Pons (tissue), 1 donor: Measurements from ENCODE around the gene LSM3.

Source experiments
- DNase-seq: peaks from one replicate; pipeline ENCODE4 v3.0.0-alpha.2; 2016; ENCODE audit warnings: low spot score

The LSM3 gene

GRCh38 chr3:14200841-14201240 is 22.2 kb downstream of the LSM3 start:
- DNase-seq = no peak

GRCh38 chr3:14201940-14202684 is 23.5 kb downstream of the LSM3 start:
- DNase-seq = no peak

DNA sequence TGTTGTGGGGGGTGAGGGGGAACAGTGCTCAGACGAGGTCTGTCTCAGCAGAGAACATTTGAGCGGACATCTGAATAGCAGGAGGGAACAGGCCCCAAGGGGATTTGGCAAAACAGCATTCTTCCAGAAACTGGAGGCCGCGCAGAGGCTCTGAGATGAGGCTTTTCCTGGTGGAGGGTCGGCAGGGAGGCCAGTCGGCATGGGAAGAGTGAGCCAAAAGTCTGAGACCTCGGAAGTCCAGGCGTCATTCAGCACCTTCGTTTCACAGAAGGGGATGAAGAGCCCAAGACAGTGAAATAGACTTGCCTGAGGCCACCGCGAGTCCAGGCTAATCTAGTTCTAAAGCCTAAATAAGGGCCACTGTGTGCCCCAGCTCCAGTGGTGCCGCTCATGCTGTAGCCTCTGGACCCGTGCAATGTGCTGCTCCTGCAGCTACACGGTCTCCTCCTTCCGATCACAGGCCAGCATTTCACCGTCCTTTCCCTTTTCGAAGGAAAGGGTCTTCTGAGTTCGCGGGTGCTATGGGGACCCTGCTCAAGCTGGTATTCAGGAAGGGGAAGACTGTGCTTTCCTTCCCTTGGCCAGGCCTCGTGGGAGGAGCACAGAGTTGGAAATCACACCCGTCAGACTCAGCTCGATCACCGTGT is 24.4 kb downstream of the LSM3 start:
- no peak for DNase-seq

- peak; percentile 90 for DNase-seq
Measured at GRCh38 chr3:14203521-14204079, 25.0 kb downstream of the LSM3 start.

DNA sequence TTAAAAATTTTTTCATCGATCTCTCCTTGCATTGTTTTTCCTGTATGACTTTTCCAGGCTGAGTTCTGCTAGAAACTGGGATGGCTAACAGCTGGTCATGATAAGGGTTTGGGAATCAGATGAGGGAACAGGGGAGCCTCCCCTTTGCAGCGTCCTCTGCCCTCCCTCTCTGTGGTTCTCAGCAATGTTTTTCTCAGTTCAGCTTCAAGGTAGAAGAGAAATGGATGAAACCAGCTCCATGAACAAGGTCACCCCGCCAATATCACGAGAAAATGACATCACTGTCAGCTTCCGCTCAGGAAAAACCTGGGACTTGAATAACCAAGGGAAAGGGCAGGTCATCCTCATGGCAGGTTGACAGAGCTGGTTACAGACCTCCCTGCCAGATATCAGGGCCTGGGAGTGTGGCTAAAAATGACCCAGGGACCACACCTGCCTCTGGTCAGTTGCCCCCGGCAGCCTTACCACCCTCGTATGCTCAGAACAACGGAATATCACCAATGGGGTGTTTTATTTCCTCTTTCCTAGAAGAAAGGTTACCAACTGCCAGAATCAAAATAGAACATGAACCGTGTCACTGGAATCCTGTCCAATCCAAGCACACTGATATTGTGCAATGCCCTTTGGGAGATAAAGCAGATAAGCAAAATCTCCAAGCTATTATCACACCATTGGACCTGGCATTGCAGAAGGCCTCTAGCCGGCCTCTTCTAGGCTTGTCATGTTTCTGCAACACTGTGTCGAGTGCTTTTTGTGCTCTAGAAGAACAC is 26.1 kb downstream of the LSM3 start:
- DNase-seq = no peak

DNA sequence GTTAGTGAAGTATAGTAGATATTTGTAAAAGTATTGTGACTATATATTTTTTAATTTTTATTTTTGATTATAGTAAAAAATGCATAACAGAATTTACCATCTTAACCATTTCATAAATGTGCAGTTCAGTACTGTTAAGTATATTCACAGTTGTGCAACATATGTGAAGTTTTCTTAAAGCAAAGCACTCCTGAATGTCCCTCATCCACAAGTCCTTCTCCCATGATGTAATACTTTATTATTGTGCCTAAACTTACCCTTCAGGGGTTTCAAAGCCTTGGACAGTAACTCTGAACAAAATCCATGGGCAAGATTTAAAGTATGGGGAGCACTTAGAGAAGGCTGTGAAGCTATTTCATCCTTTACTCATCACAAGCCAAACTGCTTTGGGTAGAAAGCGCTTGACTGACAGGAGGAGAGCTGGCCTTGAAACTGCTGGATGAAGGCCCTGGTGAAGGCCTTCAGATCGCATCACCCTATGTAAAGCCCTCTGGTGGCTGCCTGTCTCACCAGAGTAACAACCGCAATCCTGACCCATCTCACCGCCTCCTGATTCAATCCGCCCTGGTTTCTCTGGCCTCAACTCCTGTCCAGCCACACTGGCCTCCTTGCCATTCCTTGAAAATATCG is 28.0 kb downstream of the LSM3 start:
- DNase-seq = no peak

DNA sequence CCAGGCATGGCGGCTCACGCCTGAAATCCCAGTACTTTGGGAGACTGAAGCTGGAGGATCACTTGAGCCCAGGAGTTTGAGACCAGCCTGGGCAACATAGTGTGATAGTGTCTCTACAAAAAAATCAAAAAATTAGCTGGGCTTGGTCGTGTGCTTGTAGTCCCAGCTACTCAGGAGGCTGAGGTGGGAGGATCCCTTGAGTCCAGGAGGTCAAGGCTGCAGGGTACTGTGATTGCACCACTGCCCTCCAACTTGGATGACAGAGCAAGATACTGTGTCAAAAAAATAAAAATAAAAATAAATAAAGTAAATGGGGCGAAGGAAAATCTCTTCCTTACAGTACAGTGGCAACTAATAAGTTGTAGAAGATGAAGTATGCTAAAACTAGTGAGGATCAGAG is 29.6 kb downstream of the LSM3 start:
- no peak for DNase-seq

GRCh38 chr3:14208977-14209394 is 30.4 kb downstream of the LSM3 start:
- no peak for DNase-seq

DNA sequence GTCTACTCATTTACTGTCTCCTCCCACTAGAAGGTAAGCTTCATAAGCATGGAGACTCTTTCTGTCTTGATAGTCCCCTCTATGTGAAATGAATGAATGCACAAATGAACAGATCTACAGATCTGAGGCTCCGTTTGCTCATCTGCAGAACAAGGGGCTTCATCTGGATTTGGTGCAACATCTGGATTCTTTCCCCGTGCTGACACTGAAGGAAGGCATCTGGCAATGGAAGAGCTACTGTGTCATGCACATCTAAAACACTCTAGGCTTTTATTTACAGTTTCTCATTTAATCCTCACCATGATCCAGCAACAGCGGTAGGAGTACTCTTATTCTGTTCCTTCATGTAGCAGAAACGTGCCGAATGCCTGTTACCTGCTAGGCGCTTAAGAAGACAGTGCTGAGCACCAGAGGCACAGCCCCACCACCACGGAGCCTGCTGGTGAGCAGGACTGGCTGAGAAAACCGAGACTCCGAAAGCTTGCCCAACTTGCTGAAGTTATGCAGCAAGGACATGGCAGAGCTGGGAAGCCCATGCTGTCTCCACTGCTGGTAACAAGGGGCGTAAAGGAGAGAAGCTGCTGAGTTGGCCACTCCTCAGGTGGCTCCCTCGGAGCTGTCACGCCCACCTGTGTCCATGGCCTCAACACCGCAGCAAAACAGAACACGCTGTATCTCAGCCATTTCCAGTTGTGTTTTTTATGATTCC is 31.1 kb downstream of the LSM3 start:
- no peak for DNase-seq

GRCh38 chr3:14210290-14210688 is 31.7 kb downstream of the LSM3 start:
- DNase-seq = no peak

- no peak for DNase-seq
Measured at GRCh38 chr3:14210843-14211594, 32.4 kb downstream of the LSM3 start.

DNA sequence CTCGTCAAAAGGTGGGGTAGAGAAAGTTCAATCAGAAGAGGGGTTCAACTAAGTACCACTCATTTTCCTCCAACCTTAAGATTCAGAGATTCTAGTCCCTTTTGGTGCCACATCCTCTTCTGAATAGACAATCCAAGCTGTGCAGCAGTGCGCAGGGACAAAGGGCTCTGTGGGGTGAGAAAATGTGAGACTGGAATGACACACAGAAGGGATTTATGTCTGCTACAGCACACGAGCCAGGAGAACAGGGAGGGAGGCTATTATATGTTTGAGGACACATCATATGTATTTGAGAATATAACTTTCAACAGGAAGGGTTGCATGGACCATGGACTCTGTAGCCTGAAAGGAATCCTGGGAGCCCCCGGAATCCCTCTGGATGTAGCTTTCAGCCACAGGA is 33.0 kb downstream of the LSM3 start:
- peak; percentile 55 for DNase-seq

DNA sequence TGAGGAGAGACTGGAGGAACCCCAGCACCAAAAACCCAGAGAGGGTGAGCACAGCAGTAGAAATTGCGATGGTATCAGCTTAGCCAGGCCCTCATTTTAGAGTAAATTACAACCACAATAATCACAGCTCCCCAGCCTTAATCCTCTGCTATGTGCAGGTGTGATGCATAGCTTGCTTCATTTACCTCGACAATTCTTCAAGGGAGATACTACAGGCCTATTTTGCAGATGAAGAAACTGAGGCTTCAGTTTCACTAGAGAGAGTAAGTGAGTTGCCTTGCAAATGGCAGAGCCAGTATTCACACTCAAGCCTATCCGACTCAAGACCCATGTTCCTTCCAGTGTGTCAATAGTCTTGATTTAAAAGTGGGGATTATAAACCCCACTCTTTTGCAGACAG is 33.4 kb downstream of the LSM3 start:
- no peak for DNase-seq

- no peak for DNase-seq
Measured at GRCh38 chr3:14213066-14213774, 34.6 kb downstream of the LSM3 start.

GRCh38 chr3:14214764-14215163 is 36.1 kb downstream of the LSM3 start:
- no peak for DNase-seq

DNA sequence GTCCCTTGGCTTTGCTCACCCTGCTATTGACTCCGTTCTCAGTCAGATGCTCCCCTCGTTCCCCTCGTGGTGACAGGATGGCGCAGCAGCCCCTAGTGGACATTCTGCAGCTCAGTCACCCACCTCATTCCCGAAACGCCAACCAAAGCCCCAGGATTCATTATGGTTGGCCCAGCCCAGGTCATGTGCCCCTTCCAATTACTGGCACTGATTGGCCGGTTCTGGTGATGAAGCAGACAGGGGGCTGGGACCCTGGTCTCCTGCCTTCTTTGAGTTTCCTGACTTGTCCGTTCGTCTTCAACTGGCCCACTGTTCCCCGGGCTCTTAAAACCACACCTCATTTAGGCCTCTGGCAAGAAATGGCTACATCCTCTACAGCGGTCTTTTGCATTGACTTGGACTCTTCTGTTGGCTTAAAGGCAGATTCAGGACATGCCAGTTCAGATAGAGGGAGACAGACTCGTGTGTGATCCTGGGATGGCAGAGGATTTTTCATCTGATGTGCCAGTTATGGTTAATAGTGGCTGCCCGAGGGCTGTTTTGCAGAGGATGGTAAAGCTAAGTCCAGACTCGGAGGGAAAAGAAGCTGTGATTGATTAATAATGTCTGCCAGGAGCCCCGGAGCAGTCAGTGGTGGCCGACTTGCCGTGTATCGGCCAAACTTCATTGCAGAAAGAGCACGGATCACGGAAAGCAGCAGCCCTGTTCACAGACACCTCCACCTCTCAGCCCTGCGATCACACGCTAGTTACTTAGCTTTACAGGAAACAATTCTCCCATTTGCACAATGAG is 37.8 kb downstream of the LSM3 start:
- peak; percentile 88 for DNase-seq

DNA sequence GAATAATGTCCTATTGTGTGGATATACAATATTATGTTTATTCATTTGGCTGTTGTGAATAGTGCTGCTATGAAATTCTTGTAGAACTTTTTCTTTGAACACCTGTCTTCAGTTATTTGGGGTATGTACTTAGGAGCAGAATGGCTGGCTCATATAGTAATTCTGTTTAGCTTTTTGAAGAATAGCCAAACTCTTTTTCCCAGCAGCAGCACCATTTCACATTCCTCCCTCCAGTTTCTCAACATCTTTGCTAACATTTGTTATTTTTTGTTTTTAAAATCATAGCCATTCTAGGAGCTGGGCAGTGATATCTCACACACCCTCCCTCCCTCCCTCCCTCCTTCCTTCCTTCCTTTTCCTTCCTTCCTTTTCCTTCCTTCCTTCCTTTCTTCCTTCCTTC is 39.7 kb downstream of the LSM3 start:
- DNase-seq = no peak

DNA sequence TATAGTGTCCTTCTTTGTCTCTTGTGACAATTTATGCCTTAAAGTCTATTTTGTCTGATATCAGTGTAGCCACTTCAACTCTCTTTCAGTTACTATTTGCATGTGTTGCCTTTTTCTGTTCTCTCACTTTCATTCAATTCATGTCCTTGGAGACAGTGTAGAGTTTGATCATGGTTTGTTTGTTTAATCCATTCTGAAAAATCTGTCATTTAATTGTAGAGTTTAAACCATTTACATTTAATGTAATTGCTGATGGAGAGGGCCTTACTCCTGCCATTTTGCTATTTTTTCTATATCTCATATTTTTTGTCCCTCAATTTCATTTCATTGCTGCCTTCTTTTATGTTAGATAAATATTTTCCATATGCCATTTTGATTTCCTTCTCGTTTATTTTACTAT is 42.3 kb downstream of the LSM3 start:
- DNase-seq = no peak

DNA sequence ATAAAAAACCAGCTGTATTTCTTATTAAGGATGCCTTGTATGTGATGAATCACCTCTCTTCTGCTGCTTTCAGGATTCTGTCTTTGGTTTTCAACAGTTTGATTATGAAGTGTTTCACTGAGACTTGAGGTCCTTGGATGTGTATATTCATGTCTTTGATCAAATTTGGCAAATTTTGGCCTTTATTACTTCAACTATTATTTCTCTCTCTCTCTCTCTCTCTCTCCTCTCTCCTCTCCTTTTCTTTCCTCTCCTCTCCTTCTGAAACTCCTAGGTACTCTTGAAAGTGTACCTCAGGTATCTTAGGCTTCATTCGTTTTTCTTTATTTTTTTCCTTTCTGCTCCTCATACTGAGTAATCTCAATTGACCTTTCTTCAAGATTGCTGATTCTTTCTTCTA is 43.3 kb downstream of the LSM3 start:
- no peak for DNase-seq
